Nasal cavity respiratory epithelium epithelial cell of viscerocranial mucosa (primary cell): ENCODE data around the gene GPD2. TPM values are rescaled to one million over a fixed set of nuclear protein-coding genes. Genes with fewer than 3 reads are reported as not detected.

Source experiments
- total RNA-seq: library from RNA; depleted of rRNA; stranded (reverse); fragments of >200 nt; gene quantifications from 2 replicates; pipeline ENCODE4 v1.2.3, GENCODE V29; 2014

GPD2 gene
- 88.9 and 147 TPM in 2 replicates for total RNA-seq

DNA sequence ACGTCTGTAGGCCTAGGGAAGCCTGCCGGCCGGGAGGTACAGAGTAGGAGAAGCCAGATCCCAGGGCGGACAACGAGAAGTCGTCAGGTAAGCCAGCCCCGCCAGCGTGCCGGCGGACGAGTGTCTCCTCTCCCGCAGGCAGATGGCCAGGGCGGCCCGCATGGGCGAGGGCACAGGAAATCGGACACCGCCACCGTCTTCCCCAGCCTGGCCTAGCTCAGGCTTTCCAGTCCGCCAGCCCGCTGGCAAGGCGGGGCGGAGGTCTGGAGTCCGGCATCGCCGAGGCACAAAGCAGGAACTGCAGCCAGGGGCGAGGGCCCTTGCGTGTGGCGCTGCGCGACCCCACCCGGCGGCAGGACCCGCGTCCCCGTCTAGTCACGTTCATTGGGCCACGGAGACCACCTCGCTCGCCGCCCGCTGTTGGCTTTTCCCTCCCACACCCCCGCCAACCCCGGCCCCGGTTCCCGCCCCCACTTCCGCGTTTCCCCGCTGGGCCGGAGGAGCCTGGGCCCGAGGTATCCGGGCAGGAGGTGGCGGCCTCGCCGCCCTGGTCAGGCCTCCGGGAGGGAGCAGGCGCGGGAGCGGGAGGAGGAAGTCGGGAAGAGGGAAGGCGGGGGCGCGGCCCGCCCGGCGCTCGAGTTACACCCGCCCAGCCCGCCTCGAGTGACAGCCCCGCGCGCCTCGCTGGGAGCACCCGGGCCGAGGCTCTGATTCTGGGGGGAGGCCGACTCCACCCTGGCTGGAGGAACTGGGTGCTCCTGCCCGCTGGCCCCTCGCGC, at the start of gene GPD2:
Gene GPD2, plus strand, starts transcription at position 662 of the 779 bp plus-strand sequence. CDS start 39,727 bp downstream, outside the sequence.

Other genes starting within 250 kb of the GPD2 start
- 0.34 and 0.57 TPM in 2 replicates for gene NR4A2, start 103.7 kb upstream of the GPD2 start, total RNA-seq